ENCODE measurements around the gene LCLAT1.
"Not testable (repeated sequence)": the region's sequence is repeated elsewhere in the genome, so short reads cannot be mapped to it uniquely, and the experiment has no call there.

Gene LCLAT1

DNA sequence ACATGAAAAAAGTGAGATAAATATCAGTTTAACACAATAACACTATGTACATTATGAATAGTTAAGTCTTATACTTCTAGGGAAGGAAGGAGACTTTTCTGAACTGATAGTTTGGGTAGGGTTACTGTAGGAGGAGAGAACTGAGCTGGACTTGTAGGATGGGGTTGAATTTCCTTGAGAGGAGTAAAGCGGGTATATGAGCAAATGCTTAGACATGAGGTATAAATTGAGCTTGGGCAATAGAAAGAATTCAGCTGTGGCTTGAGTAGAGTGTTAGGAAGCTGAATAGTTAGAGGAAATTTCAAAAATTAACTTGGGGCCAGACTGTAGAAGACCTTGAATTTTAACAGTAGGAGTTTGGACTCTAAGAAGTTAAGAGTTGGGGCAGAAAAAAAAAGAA lies 45.1 kb downstream of the LCLAT1 start:
- DNase-seq, result peak; percentile 15

DNA sequence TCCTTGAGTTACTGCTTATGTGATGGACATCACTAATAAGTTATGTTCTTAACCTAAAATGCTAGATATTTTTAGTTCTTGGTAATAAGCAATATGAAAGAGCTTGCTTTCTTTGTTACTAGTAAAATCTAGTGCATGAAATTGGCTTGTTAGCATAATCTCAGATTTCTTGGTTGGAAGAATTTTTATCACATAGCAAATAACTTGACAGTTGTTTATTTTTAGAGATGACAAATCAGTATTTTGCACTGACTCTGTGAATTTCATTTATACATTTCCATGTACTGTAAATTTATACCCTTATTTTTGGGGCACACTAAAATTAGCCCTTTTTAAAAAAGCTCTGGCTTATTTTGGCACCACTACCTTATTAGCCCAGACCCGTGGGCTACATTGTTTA lies 45.6 kb downstream of the LCLAT1 start:
- DNase-seq, result no peak

DNA sequence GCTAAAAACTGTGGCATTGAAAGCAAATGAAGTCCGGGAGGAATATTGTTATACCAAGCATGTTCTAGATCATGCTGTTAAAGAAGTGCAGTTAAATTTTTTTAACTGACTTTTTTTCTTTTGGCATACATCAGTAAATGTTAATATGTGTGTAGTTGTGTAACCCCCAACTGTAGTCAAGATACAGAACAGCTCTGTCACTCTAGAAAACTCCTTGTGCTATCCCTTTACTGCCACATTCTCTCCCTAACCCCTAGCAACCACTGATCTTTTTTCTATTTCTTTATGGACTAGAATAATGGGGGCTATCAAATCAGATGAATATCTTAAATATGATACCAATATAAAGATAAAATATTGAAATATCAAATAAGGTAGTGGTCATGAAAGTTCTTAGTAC lies 46.4 kb downstream of the LCLAT1 start:
- DNase-seq, result no peak

DNA sequence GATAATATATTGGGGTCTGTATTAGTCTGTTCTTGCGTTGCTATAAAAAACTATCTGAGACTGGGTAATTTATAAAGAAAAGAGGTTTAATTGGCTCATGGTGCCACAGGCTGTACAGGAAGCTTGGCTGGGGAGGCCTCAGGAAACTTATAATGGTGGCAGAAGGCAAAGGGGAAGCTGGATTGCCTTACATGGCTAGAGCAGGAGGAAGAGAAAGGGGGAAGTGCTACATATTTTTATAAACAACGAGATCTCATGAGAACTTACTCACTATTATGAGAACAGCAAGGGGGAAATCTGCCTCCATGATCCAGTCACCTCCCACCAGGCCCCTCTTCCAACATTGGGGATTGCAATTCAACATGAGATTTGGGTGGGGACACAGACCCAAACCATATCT lies 48.9 kb downstream of the LCLAT1 start:
- not testable (repeated sequence) for DNase-seq

DNA sequence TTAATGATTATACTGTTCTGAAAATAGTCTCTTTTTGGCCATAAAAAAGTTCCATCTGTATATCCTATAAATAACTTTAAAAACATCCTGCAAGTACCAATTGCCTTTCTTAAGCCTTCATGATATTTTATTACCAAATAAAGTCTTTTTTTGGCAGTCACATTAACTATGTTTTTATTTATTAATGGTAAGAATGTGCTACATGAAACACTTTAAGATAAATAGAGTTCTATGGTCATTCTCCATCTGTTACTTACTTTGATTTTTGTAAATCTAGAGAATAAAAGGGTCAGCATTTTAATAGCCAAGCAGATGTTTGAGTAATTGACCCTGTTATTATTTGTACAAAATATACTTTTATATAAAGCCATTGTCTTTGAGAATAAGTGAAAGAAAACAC lies 52.6 kb downstream of the LCLAT1 start:
- no peak for DNase-seq

DNA sequence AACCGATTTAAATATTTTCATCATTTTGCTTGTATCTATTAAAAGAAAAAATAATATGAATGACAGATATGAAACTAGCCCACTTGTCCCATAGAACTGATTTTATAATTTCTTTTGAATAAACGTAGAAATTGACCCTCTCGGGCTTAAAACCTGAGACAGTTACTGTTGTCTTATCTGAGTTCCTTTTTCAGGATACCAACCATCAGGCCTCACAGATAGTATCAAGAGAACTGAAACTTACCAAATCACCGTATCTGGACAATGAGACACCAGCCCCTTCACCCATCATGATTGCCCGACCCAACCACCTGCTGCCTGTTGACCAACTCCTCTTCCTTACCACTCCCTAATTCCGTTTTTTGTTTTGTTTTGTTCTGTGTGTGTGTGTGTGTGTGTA lies 53.7 kb downstream of the LCLAT1 start:
- DNase-seq, result no peak

DNA sequence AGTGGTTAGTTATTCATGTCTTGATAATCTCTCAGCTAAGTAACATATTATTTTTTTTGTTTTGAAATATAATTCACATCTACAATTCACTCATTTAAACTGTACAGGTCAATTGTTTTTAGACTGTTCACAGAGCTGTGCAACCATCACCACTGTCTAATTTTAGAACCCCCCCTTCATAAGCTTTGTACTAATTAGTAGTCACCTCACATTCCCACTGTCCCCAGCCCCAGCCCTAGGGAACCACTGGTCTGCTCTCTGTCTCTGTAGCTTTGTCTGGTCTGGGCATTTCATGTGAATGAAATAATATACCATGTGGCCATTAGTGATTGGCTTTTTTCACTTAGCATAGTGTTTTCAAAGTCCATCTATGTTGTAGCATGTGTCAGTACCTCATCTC lies 55.3 kb downstream of the LCLAT1 start:
- no peak for DNase-seq

DNA sequence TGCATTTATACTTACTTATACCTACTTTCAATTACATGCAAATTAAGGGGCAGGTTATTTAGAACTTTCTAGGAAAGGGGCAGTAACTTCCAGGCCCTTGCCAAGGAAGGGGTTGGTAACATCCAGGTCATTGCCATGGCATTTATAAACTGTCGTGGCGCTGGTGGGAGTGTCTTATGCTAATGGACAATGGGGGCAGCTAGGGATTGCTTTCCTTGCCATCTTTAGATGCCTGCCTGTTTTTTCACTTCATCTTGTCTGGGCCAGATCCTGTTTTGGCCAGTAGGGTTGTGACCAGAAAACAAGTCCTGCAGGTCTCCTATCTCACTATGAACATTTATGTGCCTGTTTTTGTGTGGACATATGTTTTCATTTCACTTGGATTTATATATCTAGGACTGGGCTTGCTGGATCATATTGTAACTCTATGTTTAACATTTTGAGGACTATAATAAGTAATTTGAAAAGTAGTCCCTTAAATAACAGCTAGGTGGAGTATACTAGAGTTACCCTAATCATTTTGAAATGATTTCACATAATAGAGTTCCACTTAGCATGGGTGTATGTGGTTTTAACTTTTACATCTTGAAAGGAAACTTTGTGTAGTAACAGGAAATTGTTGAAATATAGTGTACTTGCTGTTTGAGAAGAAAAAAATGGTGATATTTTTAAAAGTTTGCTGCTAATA lies 56.1 kb downstream of the LCLAT1 start:
- no peak for DNase-seq

DNA sequence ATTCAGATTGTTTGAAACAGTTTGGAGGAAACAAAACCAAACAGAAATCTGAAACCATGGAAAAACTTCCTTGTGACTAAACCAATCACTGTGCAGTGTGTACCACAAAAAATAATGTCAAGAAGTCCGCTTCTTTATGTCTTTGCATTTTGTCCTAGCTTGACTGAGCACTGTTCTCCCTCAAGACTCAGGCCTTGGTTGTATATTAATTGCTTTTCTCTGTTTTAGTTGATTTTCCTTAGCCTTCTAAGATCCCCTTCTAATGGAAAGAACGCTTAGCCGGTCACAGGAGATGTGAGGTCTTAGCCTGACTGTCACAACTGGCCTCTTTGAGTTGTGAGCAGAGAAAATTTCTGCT lies 56.6 kb downstream of the LCLAT1 start:
- DNase-seq, result no peak

DNA sequence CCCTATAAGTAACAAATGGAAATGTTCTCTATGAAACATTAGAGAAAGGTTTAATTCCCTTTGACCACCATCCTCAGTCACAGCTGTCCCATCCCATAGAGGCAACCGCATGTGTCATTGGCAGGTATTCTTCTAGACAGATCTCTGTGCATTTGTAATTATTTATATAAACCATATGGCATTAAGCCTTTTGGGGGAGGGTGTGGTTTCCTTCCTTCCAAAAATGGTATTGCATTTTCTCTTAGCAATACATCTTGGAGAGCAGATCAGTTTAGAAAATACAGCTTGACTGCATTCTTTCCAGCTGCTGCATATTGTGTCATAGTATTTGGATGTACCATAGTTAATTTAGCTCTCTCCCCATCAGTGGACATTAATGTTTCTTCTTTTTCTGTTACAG lies 57.7 kb downstream of the LCLAT1 start:
- peak; percentile 35 for DNase-seq

DNA sequence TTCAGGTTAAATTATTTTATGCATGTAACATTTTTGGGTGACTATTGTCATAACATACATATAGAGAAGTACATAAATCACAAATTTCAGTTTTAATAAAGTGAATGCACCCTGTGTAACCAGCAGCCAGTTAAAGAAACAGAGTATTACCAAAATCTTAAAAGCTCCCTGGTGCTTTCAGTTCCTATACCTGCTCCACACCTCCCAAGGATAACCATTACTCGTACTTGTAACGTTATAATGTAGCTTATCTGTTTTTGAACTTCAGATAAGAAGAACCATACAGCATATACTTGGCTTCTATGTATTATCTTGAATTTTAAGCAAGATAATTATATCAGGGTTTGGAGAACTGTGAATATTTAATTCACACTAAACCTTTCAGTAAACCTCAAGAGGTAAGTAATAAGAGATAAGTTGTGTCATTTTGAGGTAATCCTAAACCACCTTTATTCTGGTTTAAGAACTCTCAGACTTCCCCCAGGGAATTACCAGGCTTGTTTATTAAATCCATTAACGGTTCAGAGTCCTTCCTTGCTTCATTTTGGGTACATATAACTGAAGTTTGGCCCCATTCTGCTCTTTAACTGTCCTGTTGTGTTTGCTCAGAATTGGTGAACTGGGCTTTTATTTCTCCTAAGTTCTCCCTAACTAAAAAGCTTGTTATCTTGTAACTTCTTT lies 58.6 kb downstream of the LCLAT1 start:
- no peak for DNase-seq

DNA sequence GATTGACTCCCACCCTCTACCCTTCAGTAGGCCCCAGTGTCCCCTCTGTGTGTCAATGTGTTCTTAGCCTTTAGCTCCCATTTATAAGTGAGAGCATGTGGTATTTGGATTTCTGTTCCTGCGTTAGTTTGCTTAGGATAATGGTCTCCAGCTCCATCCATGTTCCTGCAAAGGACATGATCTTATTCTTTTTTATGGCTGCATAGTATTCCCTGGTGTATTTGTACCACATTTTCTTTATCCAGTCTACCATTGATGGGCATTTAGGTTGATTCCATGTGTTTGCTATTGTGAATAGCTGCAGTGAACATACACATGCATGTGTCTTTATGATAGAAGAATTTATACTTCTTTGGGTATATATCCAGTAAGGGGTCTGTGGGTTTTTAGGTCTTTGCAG lies 60.4 kb downstream of the LCLAT1 start:
- DNase-seq, result not testable (repeated sequence)

DNA sequence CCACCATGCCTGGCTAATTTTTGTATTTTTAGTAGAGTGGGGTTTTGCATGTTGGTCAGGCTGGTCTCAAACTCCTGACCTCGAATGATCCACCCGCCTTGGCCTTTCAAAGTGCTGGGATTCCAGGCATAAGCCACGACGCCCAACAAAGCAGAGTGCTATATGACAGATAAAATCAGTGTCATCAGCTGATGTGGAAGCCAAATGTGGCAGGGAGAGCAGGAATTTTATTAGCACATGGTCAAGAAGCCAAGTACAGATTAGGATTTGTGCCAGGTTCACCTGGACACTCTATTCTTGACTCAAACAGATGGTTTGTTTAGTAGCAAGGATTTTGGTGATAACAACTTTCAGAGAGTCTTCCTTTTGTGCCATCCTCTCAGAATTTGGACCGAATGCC lies 62.7 kb downstream of the LCLAT1 start:
- DNase-seq, result no peak

DNA sequence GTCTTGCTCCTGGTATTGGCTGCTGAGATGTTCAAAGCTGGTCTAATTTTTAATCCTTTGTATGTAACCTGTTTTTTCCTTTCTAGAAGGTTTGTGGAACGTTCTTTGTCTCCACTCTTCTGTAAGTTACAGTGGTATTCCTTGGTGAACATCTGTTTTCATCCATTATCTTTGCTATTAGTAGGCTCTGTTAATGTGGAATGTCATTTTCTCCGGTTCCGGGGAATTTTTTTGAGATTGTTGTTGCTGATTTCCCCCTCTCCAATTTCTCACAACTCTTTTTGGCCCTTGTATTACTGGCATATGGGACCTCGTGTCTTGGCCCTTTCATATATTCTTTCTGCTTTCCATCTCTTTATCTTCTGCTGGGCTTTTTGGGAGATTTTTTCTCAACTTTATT lies 63.4 kb downstream of the LCLAT1 start:
- DNase-seq, result no peak

DNA sequence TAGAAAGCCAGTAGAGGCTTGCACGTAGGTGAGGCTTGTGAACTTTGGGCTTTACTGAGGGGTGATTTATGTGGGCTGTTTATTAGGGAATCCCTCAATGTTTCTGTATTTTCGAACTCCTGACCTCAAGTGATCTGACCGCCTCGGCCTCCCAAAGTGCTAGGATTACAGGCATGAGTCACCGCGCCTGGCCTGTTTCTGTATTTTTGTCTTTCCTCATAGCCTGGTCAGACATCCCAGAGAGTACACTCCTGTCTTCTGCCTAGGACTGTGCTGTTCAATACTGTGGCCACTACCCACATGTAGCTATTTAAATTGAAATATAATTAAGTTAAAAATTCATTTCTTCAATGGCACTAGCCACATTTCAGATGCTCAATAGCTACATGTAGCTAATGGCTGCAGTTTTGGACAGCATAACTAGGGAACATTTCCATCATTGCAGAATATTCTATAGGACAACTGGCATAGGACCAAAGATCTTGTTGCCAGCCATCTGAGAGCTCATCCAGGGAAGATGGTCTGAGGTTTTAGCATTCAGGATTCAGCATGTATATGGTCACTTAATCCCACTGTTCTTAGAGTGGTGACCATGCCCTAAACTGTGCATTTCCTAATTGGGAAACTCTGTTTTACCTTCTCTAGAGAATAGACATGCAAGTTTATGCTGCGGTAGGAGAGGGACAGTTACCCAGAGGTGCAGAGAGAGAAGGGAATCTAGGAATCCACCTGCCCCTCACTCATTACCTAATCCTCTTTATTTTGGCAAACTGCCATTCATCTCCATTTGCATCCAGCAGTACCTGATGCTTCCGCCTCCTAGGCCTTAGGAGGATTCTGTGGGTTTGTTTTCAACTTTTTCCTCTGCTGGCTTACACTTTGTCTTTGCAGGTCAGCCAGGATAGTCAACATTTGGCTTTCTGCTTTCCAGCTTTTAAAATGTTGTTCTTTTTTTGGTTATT lies 64.4 kb downstream of the LCLAT1 start:
- DNase-seq, result peak; percentile 13

DNA sequence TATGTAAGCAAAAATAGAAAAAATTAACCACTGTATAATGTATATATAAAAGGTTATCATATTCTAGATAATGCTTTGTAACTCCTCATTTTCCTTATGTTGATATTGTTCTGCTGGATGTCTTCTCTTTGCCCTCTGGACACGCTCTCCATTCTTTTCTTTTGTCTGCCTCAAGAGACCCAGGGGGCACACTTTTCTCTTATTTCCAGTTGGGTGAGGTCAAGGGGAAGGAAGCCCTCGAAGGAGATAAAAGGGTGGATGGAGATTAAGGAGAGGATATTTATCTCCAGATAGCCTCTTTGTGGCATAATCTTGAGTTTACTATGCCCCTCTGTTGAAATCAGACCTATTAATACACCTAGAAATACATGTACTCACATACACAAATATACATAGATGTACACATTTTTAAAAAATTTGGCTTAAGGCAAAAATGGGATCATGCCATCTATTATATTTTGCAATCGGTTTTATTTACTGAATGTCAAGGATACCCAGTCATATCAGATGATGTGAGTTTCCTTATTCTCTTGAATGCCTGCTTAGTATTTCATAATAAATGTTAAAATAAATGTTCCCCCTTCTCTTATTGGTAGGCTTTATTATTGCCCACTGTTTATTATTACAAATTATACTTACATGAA lies 65.3 kb downstream of the LCLAT1 start:
- DNase-seq, result no peak

DNA sequence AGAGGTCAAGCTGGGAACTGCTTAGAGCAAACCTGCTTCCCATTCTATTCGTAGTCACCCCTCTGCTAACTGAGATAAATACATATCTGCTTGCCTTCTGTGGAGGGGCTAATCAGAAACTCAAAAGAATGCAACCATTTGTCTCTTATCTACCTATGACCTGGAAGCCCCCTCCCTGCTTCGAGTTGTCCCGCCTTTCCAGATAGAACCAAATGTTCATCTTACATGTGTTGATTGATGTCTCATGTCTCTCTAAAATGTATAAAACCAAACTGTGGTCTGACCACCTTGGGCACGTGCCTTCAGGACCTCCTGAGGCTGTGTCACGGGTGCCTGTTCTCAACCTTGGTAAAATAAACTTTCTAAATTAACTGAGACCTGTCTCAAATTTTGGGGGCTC lies 66.6 kb downstream of the LCLAT1 start:
- DNase-seq, result not testable (repeated sequence)

DNA sequence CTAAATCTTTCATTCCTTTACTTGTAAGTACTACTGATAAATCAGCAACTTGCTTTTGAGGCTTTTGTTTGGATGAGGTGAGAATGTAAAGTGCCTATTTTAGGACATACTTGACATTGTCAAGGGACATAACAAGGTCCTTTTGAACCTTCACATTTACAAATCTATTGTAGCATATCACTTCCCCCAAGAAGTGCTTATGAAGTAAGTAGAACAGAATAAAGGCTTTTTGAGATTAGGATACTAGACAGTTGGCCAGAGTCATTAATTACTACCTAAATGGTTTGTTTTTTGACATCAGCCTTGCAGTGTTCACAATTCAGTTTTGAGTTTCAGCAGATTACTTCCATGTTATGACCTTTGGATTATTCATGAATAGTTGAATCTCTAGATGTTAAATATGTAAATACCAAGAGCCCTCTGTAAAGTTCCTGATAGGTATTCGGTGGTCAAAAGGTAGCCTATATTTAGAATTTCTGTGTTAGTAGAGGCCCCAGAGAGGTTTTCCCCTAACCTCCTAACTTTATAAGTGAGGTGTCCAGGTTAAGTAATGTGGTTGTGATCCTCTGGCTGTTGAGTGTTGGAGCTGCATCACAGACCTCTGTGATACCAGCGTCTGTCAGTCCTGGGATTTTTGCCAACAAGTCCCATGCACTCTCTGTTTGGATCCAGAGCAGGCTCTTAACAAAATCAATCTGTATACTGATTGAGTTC lies 67.2 kb downstream of the LCLAT1 start:
- DNase-seq, result peak; percentile 64

DNA sequence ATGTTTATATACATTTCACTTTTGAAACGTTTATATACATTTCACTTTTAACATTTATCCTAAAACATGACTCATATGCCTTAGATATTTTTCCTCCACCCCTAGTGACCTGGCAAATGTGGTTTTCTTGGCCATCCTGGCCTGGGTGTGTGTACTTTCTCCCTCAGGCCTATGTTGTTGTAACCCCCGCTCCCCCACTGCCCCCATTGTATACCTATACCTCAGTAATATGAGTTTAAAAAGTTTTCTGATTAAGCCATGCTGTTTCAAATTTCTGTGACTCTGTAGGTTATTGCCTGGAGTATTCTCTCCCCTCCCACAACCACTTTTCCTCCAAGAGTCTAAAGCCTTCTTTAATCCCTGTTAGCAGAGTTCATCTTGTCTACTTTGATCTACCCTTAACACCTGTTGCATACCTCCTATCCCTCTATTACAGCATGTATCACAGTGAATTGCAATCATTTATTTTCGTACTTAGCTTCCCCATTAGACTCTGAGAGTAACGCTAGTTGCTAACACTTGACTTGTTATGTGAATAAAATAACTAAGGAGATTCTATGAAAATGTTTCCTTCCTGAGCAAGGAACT lies 67.9 kb downstream of the LCLAT1 start:
- DNase-seq, result no peak

DNA sequence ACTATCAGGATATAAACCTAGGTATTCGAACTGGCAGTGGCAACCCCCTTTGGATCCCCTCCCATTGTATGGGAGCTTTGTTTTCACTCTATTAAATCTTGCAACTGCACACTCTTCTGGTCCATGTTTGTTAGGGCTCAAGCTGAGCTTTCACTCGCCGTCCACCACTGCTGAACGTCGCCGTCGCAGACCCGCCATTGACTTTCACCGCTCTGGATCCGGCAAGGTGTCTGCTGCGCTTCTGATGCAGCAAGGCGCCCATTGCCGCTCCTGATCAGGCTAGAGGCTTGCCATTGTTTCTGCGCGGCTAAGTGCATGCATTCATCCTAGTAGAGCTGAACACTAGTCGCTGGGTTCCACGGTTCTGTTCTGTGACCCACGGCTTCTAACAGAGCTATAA lies 69.1 kb downstream of the LCLAT1 start:
- DNase-seq, result no peak

DNA sequence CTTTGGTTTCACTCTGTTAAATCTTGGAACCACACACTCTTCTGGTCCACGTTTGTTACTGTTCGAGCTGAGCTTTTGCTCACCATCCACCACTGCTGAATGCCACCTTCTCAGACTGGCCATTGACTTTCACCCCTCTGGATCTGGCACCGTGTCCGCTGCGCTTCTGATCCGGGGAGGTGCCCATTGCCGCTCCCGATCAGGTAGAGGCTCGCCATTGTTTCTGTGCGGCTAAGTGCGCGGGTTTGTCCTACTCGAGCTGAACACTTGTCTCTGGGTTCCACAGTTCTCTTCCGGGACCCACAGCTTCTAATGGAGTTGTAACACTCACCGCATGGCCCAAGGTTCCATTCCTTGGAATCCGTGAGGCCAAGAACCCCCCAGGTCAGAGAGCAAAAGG lies 72.8 kb downstream of the LCLAT1 start:
- DNase-seq, result no peak

DNA sequence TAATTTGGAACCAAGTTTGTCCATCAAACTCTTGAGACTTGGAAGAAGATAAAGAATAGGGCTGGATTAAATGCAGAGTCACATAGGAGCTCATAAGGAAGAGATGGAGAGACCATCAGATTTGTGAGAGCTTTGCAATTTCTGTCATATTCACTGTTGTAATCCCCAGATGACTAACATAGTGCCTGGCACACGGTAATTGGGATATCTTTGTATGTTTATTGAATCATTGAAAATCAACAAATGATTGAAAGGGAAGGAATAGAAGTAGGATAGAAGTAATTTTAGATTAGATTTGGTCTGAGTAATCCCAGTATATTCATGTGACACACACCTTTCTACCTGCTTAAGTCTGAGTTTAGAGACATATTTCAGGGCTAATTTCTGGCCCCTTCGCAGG lies 75.4 kb downstream of the LCLAT1 start:
- DNase-seq, result no peak
